ENCODE data around the gene MAP3K19.

- TF ChIP-seq CTCF (IDR thresholded peaks at IDR 0.05) = no peak
- TF ChIP-seq POLR2A (IDR thresholded peaks at IDR 0.05) = no peak
- TF ChIP-seq POLR2AphosphoS5 (IDR thresholded peaks at IDR 0.05) = no peak
- no peak for TF ChIP-seq EP300 (IDR thresholded peaks at IDR 0.05)
These were observed 48.3 kb upstream of the MAP3K19 start for GRCh38 chr2:135095591-135095990.
